ENCODE data around the gene STOX2.
"Not testable (repeated sequence)": the region's sequence is repeated elsewhere in the genome, so short reads cannot be mapped to it uniquely, and the experiment has no call there.

STOX2 gene

DNA sequence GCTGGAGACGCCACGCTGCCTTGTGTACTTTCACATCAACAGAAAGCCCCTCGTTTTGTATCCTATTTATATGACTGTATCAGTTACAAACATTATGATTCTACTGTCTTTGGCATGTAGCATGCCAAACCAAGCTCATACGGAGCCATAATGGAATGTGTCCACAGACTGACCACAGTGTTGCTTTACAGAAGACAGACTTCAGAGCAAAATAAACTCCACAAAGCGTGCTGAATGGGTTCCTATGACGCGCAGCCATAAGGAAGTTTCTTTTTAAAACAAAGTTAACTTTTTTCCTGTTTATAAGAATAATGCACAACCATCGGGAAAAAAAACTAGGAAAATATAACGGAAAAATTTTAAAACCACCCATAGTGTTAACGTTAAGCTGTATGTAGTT lies 136.0 kb downstream of the STOX2 start:
- no peak overlapping the region for H3K9ac ChIP-seq (ENCODE audit: low read length)
- H3K9me2 ChIP-seq (replicated peaks; ENCODE audit: insufficient read depth, low read length): no peaks in the 10 kb centered on the region
- TF ChIP-seq EZH2phosphoT487 (conservative IDR thresholded peaks at IDR 0.05; ENCODE audit: low read length): no peak
- TF ChIP-seq, protein P1, sequence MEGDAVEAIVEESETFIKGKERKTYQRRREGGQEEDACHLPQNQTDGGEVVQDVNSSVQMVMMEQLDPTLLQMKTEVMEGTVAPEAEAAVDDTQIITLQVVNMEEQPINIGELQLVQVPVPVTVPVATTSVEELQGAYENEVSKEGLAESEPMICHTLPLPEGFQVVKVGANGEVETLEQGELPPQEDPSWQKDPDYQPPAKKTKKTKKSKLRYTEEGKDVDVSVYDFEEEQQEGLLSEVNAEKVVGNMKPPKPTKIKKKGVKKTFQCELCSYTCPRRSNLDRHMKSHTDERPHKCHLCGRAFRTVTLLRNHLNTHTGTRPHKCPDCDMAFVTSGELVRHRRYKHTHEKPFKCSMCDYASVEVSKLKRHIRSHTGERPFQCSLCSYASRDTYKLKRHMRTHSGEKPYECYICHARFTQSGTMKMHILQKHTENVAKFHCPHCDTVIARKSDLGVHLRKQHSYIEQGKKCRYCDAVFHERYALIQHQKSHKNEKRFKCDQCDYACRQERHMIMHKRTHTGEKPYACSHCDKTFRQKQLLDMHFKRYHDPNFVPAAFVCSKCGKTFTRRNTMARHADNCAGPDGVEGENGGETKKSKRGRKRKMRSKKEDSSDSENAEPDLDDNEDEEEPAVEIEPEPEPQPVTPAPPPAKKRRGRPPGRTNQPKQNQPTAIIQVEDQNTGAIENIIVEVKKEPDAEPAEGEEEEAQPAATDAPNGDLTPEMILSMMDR (IDR thresholded peaks at IDR 0.05; ENCODE audit: insufficient read depth, low read length, poor library complexity, severe bottlenecking): no peak
- no peaks in the 10 kb centered on the region for H4K20me1 ChIP-seq (ENCODE audit: low read depth, low read length)
- no peak overlapping the region for H3K4me2 ChIP-seq (ENCODE audit: low read depth, low read length, poor library complexity, severe bottlenecking)
- H3F3A ChIP-seq (ENCODE audit: insufficient read depth): no peaks in the 10 kb centered on the region
- no peak overlapping the region for H3K27ac ChIP-seq (ENCODE audit: low read depth, low read length)
- H3K9me3 ChIP-seq (ENCODE audit: insufficient read depth, low read length): 0 out of 2 replicates have a peak, but pooled peaks cover 6% of the 10 kb centered on the region
- H3K4me3 ChIP-seq (ENCODE audit: insufficient read depth, low read length, poor library complexity, severe bottlenecking): no peak overlapping the region
- H3K36me3 ChIP-seq (ENCODE audit: low read length): no peaks in the 10 kb centered on the region
- no peak overlapping the region for H2AFZ ChIP-seq (ENCODE audit: low read depth, low read length, severe bottlenecking)
- H3K79me2 ChIP-seq (ENCODE audit: insufficient read depth, low read length): no peaks in the 10 kb centered on the region
- H3K27me3 ChIP-seq (ENCODE audit: low read length): no peaks in the 10 kb centered on the region

DNA sequence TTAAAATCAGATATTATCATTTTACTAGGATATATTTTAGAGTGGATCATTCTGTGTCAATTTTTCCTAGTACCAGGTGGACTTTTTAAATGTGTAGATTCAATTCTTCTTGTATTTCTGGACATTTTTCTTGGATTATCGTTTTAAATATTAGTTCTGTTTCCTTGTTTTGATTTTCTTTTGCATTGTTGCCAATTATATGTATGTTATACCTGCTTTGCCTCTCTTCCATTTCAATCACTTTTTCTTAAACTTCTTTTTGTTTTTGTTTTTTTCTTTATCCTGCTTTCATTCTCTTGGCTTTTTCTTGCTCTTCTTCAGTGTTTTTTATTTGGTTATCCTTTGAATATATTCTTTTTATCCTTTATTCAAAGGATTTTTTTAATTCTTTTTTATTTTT lies 141.0 kb downstream of the STOX2 start:
- H3K9ac ChIP-seq (ENCODE audit: low read length): no peak overlapping the region
- H3K36me3 ChIP-seq (ENCODE audit: low read length): no peaks in the 10 kb centered on the region; the same call in 1 of the 2 replicates
- no peak overlapping the region for H3K4me3 ChIP-seq (ENCODE audit: insufficient read depth, low read length, poor library complexity, severe bottlenecking)
- H3K9me2 ChIP-seq (replicated peaks; ENCODE audit: insufficient read depth, low read length): no peaks in the 10 kb centered on the region
- TF ChIP-seq, protein P1 (IDR thresholded peaks at IDR 0.05; ENCODE audit: insufficient read depth, low read length, poor library complexity, severe bottlenecking): no peak
- TF ChIP-seq EZH2phosphoT487 (conservative IDR thresholded peaks at IDR 0.05; ENCODE audit: low read length): no peak
- H3K27ac ChIP-seq (ENCODE audit: low read depth, low read length): no peak overlapping the region
- no peak overlapping the region for H2AFZ ChIP-seq (ENCODE audit: low read depth, low read length, severe bottlenecking)
- no peaks in the 10 kb centered on the region for H3F3A ChIP-seq (ENCODE audit: insufficient read depth)
- H4K20me1 ChIP-seq (ENCODE audit: low read depth, low read length): no peaks in the 10 kb centered on the region
- no peaks in the 10 kb centered on the region for H3K27me3 ChIP-seq (ENCODE audit: low read length)
- no peak overlapping the region for H3K4me2 ChIP-seq (ENCODE audit: low read depth, low read length, poor library complexity, severe bottlenecking)
- H3K9me3 ChIP-seq (ENCODE audit: insufficient read depth, low read length): 0 out of 2 replicates have a peak, but pooled peaks cover 7% of the 10 kb centered on the region
- H3K79me2 ChIP-seq (ENCODE audit: insufficient read depth, low read length): no peaks in the 10 kb centered on the region

DNA sequence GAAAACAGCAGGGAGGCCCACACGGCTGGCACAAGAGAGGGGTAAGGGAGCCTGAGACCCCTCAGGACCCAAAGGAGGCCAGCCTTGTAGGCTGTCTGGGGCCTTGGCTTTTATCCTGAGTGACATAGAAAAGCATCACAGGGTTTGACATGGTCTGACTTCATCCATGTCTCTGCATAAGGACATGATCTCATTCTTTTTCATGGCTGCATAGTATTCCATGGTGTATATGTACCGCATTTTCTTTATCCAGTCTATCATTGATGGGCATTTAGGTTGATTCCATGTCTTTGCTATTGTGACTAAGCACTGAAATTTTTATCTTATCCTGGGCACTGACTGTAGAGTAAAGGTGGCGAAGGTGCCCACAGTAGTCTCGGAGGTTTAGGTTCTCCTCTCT lies 146.2 kb downstream of the STOX2 start:
- H3K27me3 ChIP-seq (ENCODE audit: low read length); H3K79me2 ChIP-seq (ENCODE audit: insufficient read depth, low read length); H3F3A ChIP-seq (ENCODE audit: insufficient read depth); H2AFZ ChIP-seq (ENCODE audit: low read depth, low read length, severe bottlenecking); H3K36me3 ChIP-seq (ENCODE audit: low read length); H3K4me3 ChIP-seq (ENCODE audit: insufficient read depth, low read length, poor library complexity, severe bottlenecking); H3K9me3 ChIP-seq (ENCODE audit: insufficient read depth, low read length); H3K9ac ChIP-seq (ENCODE audit: low read length); H3K9me2 ChIP-seq (replicated peaks; ENCODE audit: insufficient read depth, low read length); H3K4me2 ChIP-seq (ENCODE audit: low read depth, low read length, poor library complexity, severe bottlenecking); H3K27ac ChIP-seq (ENCODE audit: low read depth, low read length); H4K20me1 ChIP-seq (ENCODE audit: low read depth, low read length): not testable (repeated sequence)

DNA sequence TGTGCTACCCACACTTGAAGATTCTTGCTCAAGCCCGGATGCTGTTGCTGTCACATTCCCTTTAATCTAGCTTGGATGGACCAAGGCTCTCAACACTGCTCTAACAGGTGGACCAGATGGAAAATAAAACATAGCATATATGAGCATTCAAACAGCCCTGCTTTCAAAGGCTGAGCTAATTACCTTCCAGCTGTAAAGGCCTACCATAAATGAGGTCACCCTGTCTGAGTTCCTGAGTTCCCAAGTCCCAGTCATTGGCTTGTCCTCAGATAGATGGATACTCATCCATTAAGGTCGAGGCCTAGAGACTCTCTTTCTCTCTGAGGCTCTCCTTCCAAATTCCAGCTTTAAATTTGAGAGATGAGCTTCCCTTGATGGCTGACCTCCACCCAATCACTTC lies 147.5 kb downstream of the STOX2 start:
- Histone ChIP-seq H2AFZ (ENCODE audit: low read depth, low read length, severe bottlenecking) (no peak overlapping the region), H4K20me1 (ENCODE audit: low read depth, low read length) (no peaks in the 10 kb centered on the region), H3K36me3 (ENCODE audit: low read length) (no peaks in the 10 kb centered on the region; the same call in 1 of the 2 replicates), H3K4me3 (ENCODE audit: insufficient read depth, low read length, poor library complexity, severe bottlenecking) (no peak overlapping the region), H3K4me2 (ENCODE audit: low read depth, low read length, poor library complexity, severe bottlenecking) (no peak overlapping the region), H3K27me3 (ENCODE audit: low read length) (no peaks in the 10 kb centered on the region), H3K9me2 (replicated peaks; ENCODE audit: insufficient read depth, low read length) (no peaks in the 10 kb centered on the region), H3F3A (ENCODE audit: insufficient read depth) (no peaks in the 10 kb centered on the region), H3K27ac (ENCODE audit: low read depth, low read length) (no peak overlapping the region), H3K9me3 (ENCODE audit: insufficient read depth, low read length) (no peaks in the 10 kb centered on the region), H3K9ac (ENCODE audit: low read length) (no peak overlapping the region), H3K79me2 (ENCODE audit: insufficient read depth, low read length) (no peaks in the 10 kb centered on the region)
- TF ChIP-seq, protein P1 (IDR thresholded peaks at IDR 0.05; ENCODE audit: insufficient read depth, low read length, poor library complexity, severe bottlenecking): no peak
- TF ChIP-seq EZH2phosphoT487 (conservative IDR thresholded peaks at IDR 0.05; ENCODE audit: low read length): no peak
